ENCODE data around the gene NBEAL1.
"Not testable (repeated sequence)": the region's sequence is repeated elsewhere in the genome, so short reads cannot be mapped to it uniquely, and the experiment has no call there.

Gene NBEAL1

GRCh38 chr2:203238292-203238703 lies 223.6 kb downstream of the NBEAL1 start:
- DNase-seq = no peak

DNA sequence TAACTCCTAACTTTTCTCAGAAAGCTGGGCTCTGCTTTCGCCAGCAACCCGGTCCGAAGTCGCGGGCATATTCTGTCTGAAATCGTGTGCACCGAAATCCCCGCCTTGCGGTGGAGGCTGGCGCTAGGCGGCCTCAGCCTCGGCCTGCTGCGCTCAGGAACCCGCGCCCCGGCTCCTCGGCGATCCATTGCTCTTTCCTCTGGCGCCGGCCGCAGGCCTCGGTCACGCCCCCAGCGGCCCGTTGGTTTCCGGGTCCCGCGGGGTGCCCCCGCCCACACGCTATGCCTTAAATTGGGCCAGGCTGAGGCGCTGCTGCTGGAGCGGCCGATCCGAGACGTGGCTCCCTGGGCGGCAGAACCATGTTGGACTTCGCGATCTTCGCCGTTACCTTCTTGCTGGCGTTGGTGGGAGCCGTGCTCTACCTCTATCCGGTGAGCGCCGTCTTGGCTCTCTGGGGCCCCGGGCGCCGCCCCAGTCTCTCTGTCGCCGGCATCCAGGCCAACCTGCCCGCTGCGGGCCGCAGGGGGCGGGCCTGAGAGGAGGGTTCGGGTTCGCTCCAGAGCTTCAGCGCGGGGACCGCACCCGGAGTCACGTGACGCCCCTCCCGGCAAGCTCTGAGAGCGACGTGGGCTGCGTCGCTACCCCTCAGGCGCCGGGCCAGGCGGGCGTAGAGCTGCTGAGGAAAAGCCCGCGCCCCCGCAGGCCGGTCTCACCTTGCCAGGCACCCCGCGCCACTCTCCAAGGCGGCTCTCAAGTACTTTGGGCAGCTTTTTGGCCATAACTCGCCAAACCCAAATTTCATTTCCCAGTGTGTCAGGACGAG lies 224.2 kb downstream of the NBEAL1 start, which contains the start of gene CYP20A1:
CYP20A1 (plus strand) TSS at position 315 of the 823 bp plus-strand sequence; CDS start at position 360, 45 bp downstream.
- peak; percentile 66 for DNase-seq

GRCh38 chr2:203240491-203240890 lies 225.8 kb downstream of the NBEAL1 start:
- DNase-seq = no peak

DNA sequence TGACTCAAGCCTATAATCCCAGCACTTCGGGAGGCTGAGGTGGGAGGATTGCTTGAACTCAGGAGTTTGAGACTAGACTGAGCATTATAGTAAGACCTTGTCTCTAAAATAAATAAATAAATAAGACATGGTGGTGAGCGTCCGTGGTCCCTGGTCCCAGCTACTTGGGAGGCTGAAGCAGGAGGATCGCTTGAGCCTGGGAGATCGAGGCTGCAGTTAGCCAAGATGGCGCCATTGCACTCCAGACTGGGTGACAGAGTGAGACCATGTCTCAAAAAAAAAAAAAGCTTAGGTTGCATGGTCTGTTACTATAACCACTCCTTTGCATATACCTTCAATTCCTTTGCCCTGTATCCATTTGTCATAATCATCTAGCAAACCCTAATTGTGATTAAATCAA lies 227.8 kb downstream of the NBEAL1 start:
- DNase-seq = no peak

DNA sequence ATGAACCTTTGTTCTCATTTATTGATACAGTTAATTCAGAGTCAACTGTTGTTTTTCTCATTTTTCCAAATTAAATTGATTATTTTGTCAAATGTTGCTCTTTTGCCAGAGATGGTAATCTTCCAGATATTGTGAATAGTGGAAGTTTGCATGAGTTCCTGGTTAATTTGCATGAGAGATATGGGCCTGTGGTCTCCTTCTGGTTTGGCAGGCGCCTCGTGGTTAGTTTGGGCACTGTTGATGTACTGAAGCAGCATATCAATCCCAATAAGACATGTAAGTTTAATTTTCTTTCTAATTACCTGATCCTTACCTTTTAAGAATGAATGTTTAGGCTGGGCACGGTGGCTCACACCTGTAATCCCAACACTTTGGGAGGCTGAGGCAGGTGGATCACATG lies 232.0 kb downstream of the NBEAL1 start:
- DNase-seq = no peak

- no peak for DNase-seq
Measured at GRCh38 chr2:203252818-203253217, 238.1 kb downstream of the NBEAL1 start.

DNA sequence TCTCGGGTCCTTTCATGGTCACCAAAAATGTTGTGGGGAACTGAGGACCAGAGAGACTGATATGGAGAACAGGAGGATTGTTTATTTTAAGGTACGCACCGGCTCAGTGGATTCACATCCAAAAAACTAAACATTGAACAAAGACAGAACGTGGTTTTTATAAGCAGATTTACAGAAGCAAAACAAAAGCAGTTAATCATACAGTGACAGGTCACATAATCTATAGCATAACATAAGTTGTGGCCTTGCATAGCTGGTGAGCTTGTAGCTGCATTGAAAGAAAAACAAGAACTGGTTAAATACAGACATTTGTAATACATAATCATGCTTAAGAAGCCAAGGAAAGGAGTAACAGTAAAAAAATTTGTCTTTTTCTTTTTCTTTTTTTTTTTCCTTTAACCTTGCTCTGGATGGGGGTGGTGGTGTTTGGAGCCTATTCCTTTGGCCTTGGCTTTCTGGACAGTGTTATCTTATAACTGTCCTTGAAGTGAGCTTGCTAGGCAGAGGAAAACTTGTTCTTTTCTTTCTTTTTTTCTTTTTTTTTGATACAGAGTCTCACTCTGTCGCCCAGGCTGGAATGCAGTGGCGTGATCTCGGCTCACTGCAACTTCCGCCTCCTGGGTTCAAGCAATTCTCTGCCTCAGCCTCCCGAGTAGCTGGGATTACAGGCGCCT lies 238.9 kb downstream of the NBEAL1 start:
- DNase-seq = not testable (repeated sequence)

- no peak for DNase-seq
Measured at GRCh38 chr2:203261326-203262159, 246.9 kb downstream of the NBEAL1 start.

All from NCI-H2029 treated with DMSO at 0.1 percent for 48 hours (cell line).